Measurements from ENCODE around the gene KCNQ1OT1.

Gene KCNQ1OT1

DNA sequence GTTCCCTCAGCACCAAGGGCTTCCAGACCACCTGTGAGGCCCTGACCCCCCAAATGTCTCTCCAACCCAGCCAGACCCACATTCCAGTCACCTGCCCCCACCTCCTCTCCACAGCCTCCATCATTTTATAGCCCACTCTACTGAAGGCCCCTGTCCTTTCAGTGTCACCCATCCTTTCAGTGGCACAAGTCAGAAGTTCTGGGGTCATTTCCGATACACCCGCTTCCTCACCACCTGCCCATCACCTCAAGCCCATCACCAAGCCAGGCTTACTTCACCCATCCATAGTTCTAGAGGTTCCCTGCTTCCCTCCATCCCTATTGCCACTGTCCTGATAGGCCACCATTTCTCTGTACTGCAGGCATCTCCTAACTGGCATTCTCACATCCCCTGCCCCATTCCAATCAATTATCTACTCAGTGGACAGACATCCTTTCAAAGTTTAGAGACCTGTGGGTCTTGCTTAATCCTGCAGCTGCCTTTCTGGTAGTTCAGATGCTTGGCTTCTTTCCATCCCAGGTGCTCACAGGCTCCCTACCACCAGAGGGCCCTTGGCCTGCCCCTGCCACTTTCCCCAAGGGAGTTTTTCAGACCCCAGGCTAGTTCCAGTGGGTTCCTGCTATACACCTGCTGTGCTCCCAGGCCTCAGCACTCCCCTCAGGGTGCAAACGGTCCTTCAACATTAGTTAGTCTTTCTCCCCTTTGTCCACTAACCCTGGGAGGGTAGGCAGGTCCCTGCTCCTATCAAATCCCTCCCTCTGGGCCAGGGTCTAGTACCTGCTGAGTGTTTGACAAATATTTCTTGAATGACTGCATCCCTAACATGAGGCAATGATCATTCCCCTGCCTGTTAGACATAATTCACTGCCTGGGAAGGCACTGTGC, 7.6 kb downstream of the KCNQ1OT1 start:
- H3K14ac ChIP-seq (ENCODE audit: low read length in 2 of 2), result peak overlapping the region in 1 of 2 experiments; percentile 15
- H3K18ac ChIP-seq (ENCODE audit: low read depth in 1 of 2, low read length in 2 of 2), result no peak overlapping the region
- H3K9me3 ChIP-seq (ENCODE audit: control insufficient read depth, low read length), result no peaks in the 10 kb centered on the region
- H3K4me3 ChIP-seq (ENCODE audit: insufficient read depth in 1 of 2, low read depth in 1 of 2, low read length in 2 of 2), result no peak overlapping the region
- H2BK5ac ChIP-seq (ENCODE audit: low read depth, low read length, poor library complexity, severe bottlenecking), result no peak overlapping the region
- no peak overlapping the region for H3K9ac ChIP-seq (ENCODE audit: low read length)
- 84% methylated on average over 3 of the region's 3 CpGs for WGBS
- peaks cover 6 to 26% of the 10 kb centered on the region in 2 experiments for H3K36me3 ChIP-seq (ENCODE audit: control insufficient read depth in 1 of 2, insufficient read depth in 2 of 2, low read depth in 1 of 2, low read length in 2 of 2)
- no peaks in the 10 kb centered on the region for H3K79me1 ChIP-seq (replicated peaks; ENCODE audit: low read length, poor library complexity, severe bottlenecking)
- H4K91ac ChIP-seq (ENCODE audit: low read length), result no peak overlapping the region
- no peak overlapping the region for H3K23ac ChIP-seq (ENCODE audit: low read length in 2 of 2)
- no peak overlapping the region for H3K4ac ChIP-seq (ENCODE audit: low read depth in 1 of 2, low read length in 2 of 2)
- H3K4me2 ChIP-seq (ENCODE audit: low read length, poor library complexity, severe bottlenecking), result no peak overlapping the region
- H3K27ac ChIP-seq (ENCODE audit: low read length, poor library complexity, severe bottlenecking), result no peak overlapping the region
- no peak overlapping the region for H2BK120ac ChIP-seq (ENCODE audit: low read depth, low read length)
- peaks cover 71% of the 10 kb centered on the region for H3K4me1 ChIP-seq (ENCODE audit: control insufficient read depth, insufficient read depth, low read depth, low read length)
- H4K8ac ChIP-seq (ENCODE audit: low read length), result no peak overlapping the region
- peak overlapping the region; percentile 38 for H2AK5ac ChIP-seq (ENCODE audit: low read length, severe bottlenecking)
- H3K27me3 ChIP-seq (ENCODE audit: control insufficient read depth in 1 of 2, insufficient read depth in 1 of 2, low read length in 2 of 2), result no peaks in the 10 kb centered on the region
- DNase-seq, result no peak
- no peak overlapping the region for H2AFZ ChIP-seq (ENCODE audit: low read depth, low read length)
- no peak overlapping the region for H2BK15ac ChIP-seq (ENCODE audit: low read depth, poor library complexity, severe bottlenecking)
- H2BK12ac ChIP-seq (ENCODE audit: low read length in 2 of 2), result no peak overlapping the region

DNA sequence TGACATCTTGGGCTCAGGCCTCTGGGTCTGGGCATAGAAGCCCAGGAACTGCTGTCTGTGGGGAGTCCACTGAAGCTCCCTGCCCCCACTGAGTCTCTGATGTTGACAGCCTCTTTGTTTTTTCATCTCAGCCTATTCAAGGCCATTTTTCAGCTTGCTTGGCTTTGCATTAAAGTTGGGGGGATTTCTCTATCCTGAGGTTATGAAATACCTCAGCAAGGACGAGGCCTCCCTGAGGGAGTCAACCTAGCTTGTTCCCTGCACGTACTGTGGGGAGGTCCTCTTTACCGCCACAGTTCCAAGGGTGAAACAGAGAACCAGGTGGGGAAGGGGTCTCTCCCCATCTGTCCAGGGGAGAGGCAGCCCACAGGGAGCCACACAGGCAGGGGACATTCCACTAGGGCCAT, 8.4 kb downstream of the KCNQ1OT1 start:
- H3K18ac ChIP-seq (ENCODE audit: low read depth in 1 of 2, low read length in 2 of 2), result peak overlapping the region in 1 of 2 experiments; percentile 54
- H3K14ac ChIP-seq (ENCODE audit: low read length in 2 of 2), result peak overlapping the region in 1 of 2 experiments; percentile 27
- peaks cover 77% of the 10 kb centered on the region for H3K4me1 ChIP-seq (ENCODE audit: control insufficient read depth, insufficient read depth, low read depth, low read length)
- no peaks in the 10 kb centered on the region for H3K9me3 ChIP-seq (ENCODE audit: control insufficient read depth, low read length)
- H2BK12ac ChIP-seq (ENCODE audit: low read length in 2 of 2), result peak overlapping the region in 1 of 2 experiments; percentile 74
- H4K91ac ChIP-seq (ENCODE audit: low read length), result no peak overlapping the region
- H3K9ac ChIP-seq (ENCODE audit: low read length), result no peak overlapping the region
- no peaks in the 10 kb centered on the region for H3K79me1 ChIP-seq (replicated peaks; ENCODE audit: low read length, poor library complexity, severe bottlenecking)
- peak overlapping the region; percentile 30 for H3K27ac ChIP-seq (ENCODE audit: low read length, poor library complexity, severe bottlenecking)
- H4K8ac ChIP-seq (ENCODE audit: low read length), result no peak overlapping the region
- no peak overlapping the region for H3K4me3 ChIP-seq (ENCODE audit: insufficient read depth in 1 of 2, low read depth in 1 of 2, low read length in 2 of 2)
- no peak overlapping the region for H2AFZ ChIP-seq (ENCODE audit: low read depth, low read length)
- H3K36me3 ChIP-seq (ENCODE audit: control insufficient read depth in 1 of 2, insufficient read depth in 2 of 2, low read depth in 1 of 2, low read length in 2 of 2), result peaks cover 6 to 33% of the 10 kb centered on the region in 2 experiments
- H3K4ac ChIP-seq (ENCODE audit: low read depth in 1 of 2, low read length in 2 of 2), result no peak overlapping the region
- 76% methylated on average over 3 of the region's 3 CpGs for WGBS
- no peak overlapping the region for H2BK120ac ChIP-seq (ENCODE audit: low read depth, low read length)
- no peak overlapping the region for H3K23ac ChIP-seq (ENCODE audit: low read length in 2 of 2)
- no peaks in the 10 kb centered on the region for H3K27me3 ChIP-seq (ENCODE audit: control insufficient read depth in 1 of 2, insufficient read depth in 1 of 2, low read length in 2 of 2)
- H2AK5ac ChIP-seq (ENCODE audit: low read length, severe bottlenecking), result peak overlapping the region; percentile 53
- H2BK15ac ChIP-seq (ENCODE audit: low read depth, poor library complexity, severe bottlenecking), result no peak overlapping the region
- no peak overlapping the region for H3K4me2 ChIP-seq (ENCODE audit: low read length, poor library complexity, severe bottlenecking)
- DNase-seq, result no peak
- no peak overlapping the region for H2BK5ac ChIP-seq (ENCODE audit: low read depth, low read length, poor library complexity, severe bottlenecking)

DNA sequence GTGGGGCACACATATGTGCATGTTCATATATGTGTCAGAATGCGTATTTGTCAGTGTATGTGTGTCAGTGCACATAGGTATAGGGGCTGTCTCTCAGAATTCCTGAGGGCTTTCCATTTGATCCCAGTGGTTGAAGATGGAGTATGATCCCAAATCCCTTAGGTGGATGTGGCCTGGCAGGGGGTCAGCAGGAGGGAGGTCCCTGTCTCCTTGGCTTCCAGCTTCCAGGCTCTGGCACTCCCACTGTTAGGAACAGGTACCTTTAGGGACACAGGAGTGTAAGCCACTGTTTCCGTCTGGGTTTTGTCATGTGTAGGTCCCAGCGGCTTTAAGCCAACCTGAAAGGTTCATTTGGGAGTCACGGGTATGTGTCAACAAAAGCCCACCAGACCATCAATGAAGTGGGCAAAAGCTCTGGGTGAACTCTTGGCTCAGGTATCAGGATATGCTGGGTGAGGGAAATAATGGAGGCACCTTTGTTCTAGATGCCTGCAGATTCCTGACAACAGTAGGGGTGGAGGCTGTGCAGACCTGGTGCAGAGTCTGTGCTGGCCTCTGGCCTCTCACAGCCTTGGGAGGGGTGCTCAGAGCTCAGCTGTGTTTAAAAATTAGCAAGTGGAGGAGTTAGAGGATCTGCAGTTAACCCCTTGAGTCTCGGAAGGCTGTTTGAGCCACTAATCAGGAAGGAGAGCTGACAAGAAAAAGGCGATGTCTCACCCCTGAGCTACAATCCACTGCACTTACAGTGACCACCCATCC, 9.0 kb downstream of the KCNQ1OT1 start:
- H2BK12ac ChIP-seq (ENCODE audit: low read length in 2 of 2), result peak overlapping the region in 1 of 2 experiments; percentile 37
- H3K4me3 ChIP-seq (ENCODE audit: insufficient read depth in 1 of 2, low read depth in 1 of 2, low read length in 2 of 2), result no peak overlapping the region
- peaks cover 78% of the 10 kb centered on the region for H3K4me1 ChIP-seq (ENCODE audit: control insufficient read depth, insufficient read depth, low read depth, low read length)
- 62% methylated on average over 6 of the region's 6 CpGs for WGBS
- H3K23ac ChIP-seq (ENCODE audit: low read length in 2 of 2), result no peak overlapping the region
- H3K9ac ChIP-seq (ENCODE audit: low read length), result no peak overlapping the region
- no peak overlapping the region for H4K91ac ChIP-seq (ENCODE audit: low read length)
- no peak overlapping the region for H3K4me2 ChIP-seq (ENCODE audit: low read length, poor library complexity, severe bottlenecking)
- H3K36me3 ChIP-seq (ENCODE audit: control insufficient read depth in 1 of 2, insufficient read depth in 2 of 2, low read depth in 1 of 2, low read length in 2 of 2), result peaks cover 6 to 37% of the 10 kb centered on the region in 2 experiments
- no peaks in the 10 kb centered on the region for H3K9me3 ChIP-seq (ENCODE audit: control insufficient read depth, low read length)
- H3K4ac ChIP-seq (ENCODE audit: low read depth in 1 of 2, low read length in 2 of 2), result no peak overlapping the region
- no peak overlapping the region for H3K14ac ChIP-seq (ENCODE audit: low read length in 2 of 2)
- H4K8ac ChIP-seq (ENCODE audit: low read length), result no peak overlapping the region
- peak overlapping the region; percentile 1 for H2BK5ac ChIP-seq (ENCODE audit: low read depth, low read length, poor library complexity, severe bottlenecking)
- H3K27ac ChIP-seq (ENCODE audit: low read length, poor library complexity, severe bottlenecking), result no peak overlapping the region
- H2BK15ac ChIP-seq (ENCODE audit: low read depth, poor library complexity, severe bottlenecking), result no peak overlapping the region
- no peaks in the 10 kb centered on the region for H3K27me3 ChIP-seq (ENCODE audit: control insufficient read depth in 1 of 2, insufficient read depth in 1 of 2, low read length in 2 of 2)
- no peaks in the 10 kb centered on the region for H3K79me1 ChIP-seq (replicated peaks; ENCODE audit: low read length, poor library complexity, severe bottlenecking)
- DNase-seq, result no peak
- no peak overlapping the region for H2BK120ac ChIP-seq (ENCODE audit: low read depth, low read length)
- H2AK5ac ChIP-seq (ENCODE audit: low read length, severe bottlenecking), result peak overlapping the region; percentile 58
- H2AFZ ChIP-seq (ENCODE audit: low read depth, low read length), result no peak overlapping the region
- H3K18ac ChIP-seq (ENCODE audit: low read depth in 1 of 2, low read length in 2 of 2), result peak overlapping the region in 1 of 2 experiments; percentile 3

Measured in mesenchymal stem cell (in vitro differentiated cells and primary cell).